NT2/D1 (cell line): Measurements from ENCODE around the gene MAN2A2.
"Not testable (repeated sequence)": the region's sequence is repeated elsewhere in the genome, so short reads cannot be mapped to it uniquely, and the experiment has no call there.

Source experiments
- DNase-seq: peaks from one replicate; pipeline ENCODE4 v3.0.0-alpha.2; 2011; ENCODE audit warnings: low read depth, low spot score
- H3K27me3 ChIP-seq: 2 replicates; pipeline ENCODE4 v1.6.0; 2011; ENCODE audit warnings: mild to moderate bottlenecking; ENCODE audit not compliant: insufficient read length, insufficient read depth
- H3K36me3 ChIP-seq: 2 replicates; pipeline ENCODE4 v1.6.1; 2011; ENCODE audit warnings: mild to moderate bottlenecking, low read length, mixed read lengths; ENCODE audit not compliant: insufficient read depth, insufficient read length
- H3K4me1 ChIP-seq: 2 replicates; pipeline ENCODE4 v1.5.1; 2011; ENCODE audit not compliant: insufficient read depth, insufficient read length
- H3K4me3 ChIP-seq: 2 replicates; pipeline ENCODE4 v1.5.1; 2011; ENCODE audit warnings: low read depth; ENCODE audit not compliant: insufficient read length
- H3K9ac ChIP-seq: 2 replicates; pipeline ENCODE4 v1.6.0; 2011; ENCODE audit warnings: low read depth; ENCODE audit not compliant: insufficient read length
- H3K9me3 ChIP-seq: 2 replicates; pipeline ENCODE4 v1.5.1; 2011; ENCODE audit warnings: mild to moderate bottlenecking, low read length; ENCODE audit not compliant: insufficient read depth
- SUZ12 ChIP-seq: IDR thresholded peaks from 2 replicates; pipeline ENCODE4 v1.6.1; 2011; ENCODE audit not compliant: insufficient read length, insufficient read depth; ENCODE audit errors: extremely low read depth
- YY1 ChIP-seq: IDR thresholded peaks from 2 replicates; pipeline ENCODE4 v1.6.1; 2011; ENCODE audit not compliant: insufficient read length, insufficient read depth
- ZNF274 ChIP-seq: IDR thresholded peaks from 2 replicates; pipeline ENCODE4 v1.6.1; 2011; ENCODE audit warnings: mild to moderate bottlenecking, low read depth, low read length

The MAN2A2 gene

GRCh38 chr15:90892498-90893174 lies 10.5 kb upstream of the MAN2A2 start:
- TF ChIP-seq ZNF274 (no peak), YY1 (no peak), SUZ12 (no peak)
- H3K4me3 ChIP-seq = no peak overlapping the region
- no peak overlapping the region for H3K9ac ChIP-seq
- no peaks in the 10 kb centered on the region for H3K9me3 ChIP-seq
- no peaks in the 10 kb centered on the region for H3K27me3 ChIP-seq
- peaks cover 77% of the 10 kb centered on the region for H3K36me3 ChIP-seq
- no peak for DNase-seq
- H3K4me1 ChIP-seq = peaks cover 10% of the 10 kb centered on the region

DNA sequence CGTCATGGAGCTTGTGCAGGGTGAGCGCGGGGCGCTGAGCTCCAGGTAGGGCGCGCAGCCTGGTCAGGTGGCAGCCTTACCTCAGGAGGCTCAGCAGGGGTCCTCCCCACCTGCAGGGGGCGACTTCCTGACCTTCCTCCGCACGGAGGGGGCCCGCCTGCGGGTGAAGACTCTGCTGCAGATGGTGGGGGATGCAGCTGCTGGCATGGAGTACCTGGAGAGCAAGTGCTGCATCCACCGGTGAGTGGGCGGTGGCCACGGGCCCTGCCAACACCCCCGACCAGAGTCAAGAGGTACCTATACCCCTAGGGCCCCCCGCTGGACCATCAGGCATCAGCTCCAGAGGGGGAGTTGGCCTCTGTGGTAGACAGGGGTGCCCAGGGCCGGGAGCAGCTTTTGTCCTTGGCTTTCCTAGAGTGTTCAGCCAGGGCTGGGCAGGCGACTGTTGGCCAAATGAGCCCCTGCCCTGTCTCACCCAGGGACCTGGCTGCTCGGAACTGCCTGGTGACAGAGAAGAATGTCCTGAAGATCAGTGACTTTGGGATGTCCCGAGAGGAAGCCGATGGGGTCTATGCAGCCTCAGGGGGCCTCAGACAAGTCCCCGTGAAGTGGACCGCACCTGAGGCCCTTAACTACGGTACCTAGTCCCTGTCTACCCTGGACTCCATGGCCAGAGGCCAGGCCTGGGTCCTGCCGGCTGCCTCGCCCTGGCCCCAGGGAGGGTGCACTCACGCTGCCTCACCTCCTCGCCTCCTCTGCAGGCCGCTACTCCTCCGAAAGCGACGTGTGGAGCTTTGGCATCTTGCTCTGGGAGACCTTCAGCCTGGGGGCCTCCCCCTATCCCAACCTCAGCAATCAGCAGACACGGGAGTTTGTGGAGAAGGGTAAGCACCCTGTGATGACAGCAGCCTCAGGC lies 9.7 kb upstream of the MAN2A2 start:
- Histone ChIP-seq H3K36me3 (peaks cover 70% of the 10 kb centered on the region), H3K4me3 (no peak overlapping the region), H3K4me1 (peaks cover 10% of the 10 kb centered on the region), H3K9me3 (no peaks in the 10 kb centered on the region), H3K27me3 (no peaks in the 10 kb centered on the region), H3K9ac (no peak overlapping the region)
- TF ChIP-seq ZNF274 = no peak
- TF ChIP-seq YY1 = no peak
- TF ChIP-seq SUZ12 = no peak
- no peak for DNase-seq

- no peak for TF ChIP-seq SUZ12
- no peak for TF ChIP-seq ZNF274
- TF ChIP-seq YY1 = no peak
- Histone ChIP-seq H3K4me3 (no peak overlapping the region), H3K27me3 (no peaks in the 10 kb centered on the region), H3K9ac (no peak overlapping the region), H3K9me3 (no peaks in the 10 kb centered on the region), H3K4me1 (peaks cover 3% of the 10 kb centered on the region), H3K36me3 (peaks cover 53% of the 10 kb centered on the region)
- DNase-seq = no peak
Observed at GRCh38 chr15:90895571-90896117, 7.5 kb upstream of the MAN2A2 start.

GRCh38 chr15:90897131-90897655 lies 5.9 kb upstream of the MAN2A2 start:
- peaks cover 37% of the 10 kb centered on the region for H3K36me3 ChIP-seq
- H3K9ac ChIP-seq, H3K9me3 ChIP-seq, DNase-seq, H3K4me1 ChIP-seq, H3K27me3 ChIP-seq, H3K4me3 ChIP-seq: not testable (repeated sequence)

DNA sequence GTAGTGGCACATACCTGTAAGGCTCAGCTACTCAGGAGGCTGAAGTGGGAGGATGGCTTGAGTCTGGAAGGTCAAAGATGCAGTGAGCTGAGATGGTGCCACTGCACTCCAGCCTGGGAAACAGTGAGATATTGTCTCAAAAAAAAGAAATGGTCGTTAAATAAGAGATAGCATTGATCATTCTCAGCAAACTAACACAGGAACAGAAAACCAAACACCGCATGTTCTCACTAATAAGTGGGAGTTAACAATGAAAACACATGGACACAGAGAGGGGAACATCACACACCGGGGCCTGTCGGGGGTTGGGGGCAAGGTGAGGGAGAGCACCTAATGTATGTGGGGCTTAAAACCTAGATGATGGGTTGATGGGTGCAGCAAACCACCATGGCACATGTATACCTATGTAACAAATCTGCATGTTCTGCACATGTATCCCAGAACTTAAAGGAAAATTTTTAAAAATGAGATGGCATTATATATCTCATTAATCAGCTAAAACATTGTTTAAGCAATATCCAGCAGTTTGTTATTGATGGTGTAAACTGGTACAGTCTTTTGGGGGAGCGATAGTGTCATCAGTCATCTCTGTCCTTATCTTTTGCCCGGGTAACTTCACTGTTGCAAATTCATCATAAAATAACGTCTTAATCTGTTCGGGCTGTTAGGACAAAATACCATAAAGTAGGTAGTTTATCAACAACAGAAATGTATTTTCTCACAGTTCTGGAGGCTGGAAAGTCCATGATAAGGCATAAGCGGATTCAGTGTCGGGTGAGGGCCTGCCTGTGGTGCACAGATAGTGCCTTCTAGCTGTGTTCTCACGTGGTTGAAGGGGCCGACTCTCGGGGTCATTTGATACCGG lies 1.7 kb upstream of the MAN2A2 start:
- peaks cover 6% of the 10 kb centered on the region for H3K4me1 ChIP-seq
- H3K9ac ChIP-seq = peak overlapping the region; percentile 85
- H3K27me3 ChIP-seq = peaks cover 18% of the 10 kb centered on the region
- TF ChIP-seq YY1 (no peak), SUZ12 (no peak), ZNF274 (no peak)
- H3K4me3 ChIP-seq = peak overlapping the region; percentile 72
- H3K36me3 ChIP-seq = peaks cover 16% of the 10 kb centered on the region
- no peaks in the 10 kb centered on the region for H3K9me3 ChIP-seq
- no peak for DNase-seq

- peak; percentile 58 for DNase-seq
- H3K9ac ChIP-seq = peak overlapping the region; percentile 85
- peaks cover 20% of the 10 kb centered on the region for H3K36me3 ChIP-seq
- no peaks in the 10 kb centered on the region for H3K9me3 ChIP-seq
- H3K4me3 ChIP-seq = peak overlapping the region; percentile 72
- peaks cover 6% of the 10 kb centered on the region for H3K4me1 ChIP-seq
- H3K27me3 ChIP-seq = peaks cover 18% of the 10 kb centered on the region
- no peak for TF ChIP-seq YY1
- no peak for TF ChIP-seq ZNF274
- no peak for TF ChIP-seq SUZ12
Observed at GRCh38 chr15:90902040-90902839, 862 bp upstream of the MAN2A2 start.
